Lung (tissue), 12 donors: ENCODE data around the gene SBF2. TPM values are rescaled to one million over a fixed set of nuclear protein-coding genes. Genes with fewer than 3 reads are reported as not detected.

ENCODE experiments used
- ATAC-seq: fragments of 200-7000 bp; cut with Tn5 transposase; one replicate; pipeline ENCODE4 v1.9.1; 2020; ENCODE audit warnings: moderate number of reproducible peaks; ENCODE audit not compliant: insufficient read depth, low FRiP score
- DNase-seq, 3 donors: peaks; one replicate each; pipeline ENCODE4 v3.0.0-alpha.2; 2013 to 2017
- H3K27ac ChIP-seq, 2 donors: one replicate each; pipeline ENCODE4 v1.5.1; 2013; ENCODE audit warnings: mild to moderate bottlenecking in 2 of 2, moderate library complexity in 2 of 2, control low read depth in 1 of 2, inconsistent platforms in 1 of 2, low read depth in 1 of 2, low read length in 1 of 2
- H3K27me3 ChIP-seq, 3 donors: one replicate each; pipeline ENCODE4 v1.5.1; 2013; ENCODE audit warnings: low read length in 2 of 3; ENCODE audit not compliant: control insufficient read depth in 3 of 3, insufficient read depth in 3 of 3
- H3K36me3 ChIP-seq, 4 donors: one replicate each; pipeline ENCODE4 v1.5.1; 2013; ENCODE audit warnings: low read length in 4 of 4, mild to moderate bottlenecking in 1 of 4, moderate library complexity in 1 of 4; ENCODE audit not compliant: control insufficient read depth in 4 of 4, insufficient read depth in 4 of 4
- H3K4me1 ChIP-seq, 5 donors: one replicate each; pipeline ENCODE4 v1.5.1; 2013; ENCODE audit warnings: low read length in 5 of 5, mild to moderate bottlenecking in 2 of 5, moderate library complexity in 1 of 5; ENCODE audit not compliant: control insufficient read depth in 5 of 5, insufficient read depth in 5 of 5
- H3K4me3 ChIP-seq: one replicate; pipeline ENCODE4 v1.5.1; 2013; ENCODE audit warnings: mild to moderate bottlenecking, control low read depth, moderate library complexity
- H3K9ac ChIP-seq, 2 donors: one replicate each; pipeline ENCODE4 v1.5.1; 2013; ENCODE audit warnings: low read length in 2 of 2, control low read depth in 1 of 2; ENCODE audit not compliant: insufficient read depth in 1 of 2
- H3K9me3 ChIP-seq, 4 donors: one replicate each; pipeline ENCODE4 v1.5.1; 2013; ENCODE audit warnings: low read length in 3 of 4, mild to moderate bottlenecking in 1 of 4, moderate library complexity in 1 of 4; ENCODE audit not compliant: control insufficient read depth in 4 of 4, insufficient read depth in 3 of 4
- WGBS, 2 donors: extraction: QIAGEN DNeasy Blood & Tissue Kit; methylation state at CpG; one replicate each; pipeline ENCODE4 v1.1.7; 2013; 5-methylcytosine and 5-hydroxymethylcytosine counted together
- polyA plus RNA-seq, 2 donors: library from polyadenylated mRNA; stranded (reverse); fragments of 200-250 nt; gene quantifications; one replicate each; pipeline ENCODE4 v1.2.1, GENCODE V29; 2013
- total RNA-seq, 2 donors: library from RNA; depleted of rRNA in 1 of 2; stranded (reverse); fragments of >200 nt in 1 of 2; gene quantifications; one replicate each; pipeline ENCODE4 v1.2.1, GENCODE V29; 2014 to 2021
- TF ChIP-seq, protein P1 (sequence below): IDR thresholded peaks from 2 replicates; pipeline ENCODE4 v1.5.1; 2012; ENCODE audit warnings: mild to moderate bottlenecking; ENCODE audit errors: control extremely low read depth, extremely low read depth
- donor health status: control.
- donor health status: control.
- donor health status: Bipolar disorder and iron deficiency.
- donor health status: healthy.
- donor health status: DM: yes; HTN: yes; CAD: no.

SBF2 gene
- total and polyA plus RNA-seq, 4 donors, result 4.4 to 104 (median 24.9) TPM

DNA sequence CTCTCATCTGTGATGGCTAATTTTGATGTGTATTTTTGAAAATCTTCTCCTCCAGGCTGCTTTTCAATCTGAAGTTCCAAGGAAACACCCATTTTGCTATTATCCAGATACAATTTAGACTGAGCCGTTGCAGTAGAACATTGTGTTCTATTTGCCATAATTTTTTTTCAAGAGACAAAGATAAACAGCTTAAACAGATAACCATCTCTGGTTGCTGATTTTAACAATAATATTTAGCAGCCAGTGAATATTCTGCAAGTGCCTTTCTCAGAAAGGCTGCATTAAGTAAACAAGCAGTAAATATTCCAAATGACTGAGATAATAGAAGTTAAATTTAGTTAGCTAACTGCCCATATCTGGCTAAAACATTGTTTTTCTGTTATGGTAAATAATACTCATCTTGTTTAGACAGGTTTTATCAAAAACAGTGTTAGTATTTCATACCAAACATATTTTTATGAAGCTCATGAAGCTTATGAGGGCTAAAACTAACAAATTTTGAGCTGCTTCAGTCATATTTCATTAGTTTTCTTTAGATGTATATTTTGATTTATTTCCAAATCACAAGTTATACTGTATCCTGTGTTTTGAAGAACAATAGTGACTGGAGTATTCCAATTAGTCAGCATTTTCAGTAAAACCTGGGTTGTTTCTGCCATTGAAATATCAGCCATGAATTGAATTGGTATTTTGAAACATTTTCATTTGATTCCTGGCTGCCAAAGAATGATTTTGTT, 206.7 kb downstream of the SBF2 start:
- ATAC-seq, result no peak
- no peak overlapping the region for H3K9ac ChIP-seq
- WGBS, 2 donors, result 40 to 66% methylated on average over 1 of the region's 1 CpG

DNA sequence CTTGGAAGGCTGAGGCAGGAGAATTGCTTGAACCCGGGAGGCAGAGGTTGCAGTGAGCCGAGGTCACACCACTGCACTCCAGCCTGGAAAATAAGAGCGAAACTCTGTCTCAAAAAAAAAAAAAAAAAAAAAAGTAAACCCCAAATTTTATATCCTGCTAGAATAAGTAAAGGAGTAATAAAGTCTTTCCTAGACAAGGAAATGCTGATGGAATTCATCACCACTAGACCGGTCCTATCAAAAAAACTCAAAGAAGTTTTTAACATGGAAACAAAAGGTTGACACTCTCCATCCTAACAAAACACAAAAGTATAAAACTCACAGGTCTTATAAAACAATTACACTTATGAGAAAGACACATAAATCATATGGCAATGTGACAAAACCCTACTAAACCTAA, 213.9 kb downstream of the SBF2 start:
- no peaks in the 10 kb centered on the region for H3K27me3 ChIP-seq
- H3K9me3 ChIP-seq, result peaks cover 0 to 11% (median 3%) of the 10 kb centered on the region in 4 donors
- ATAC-seq (no peak), DNase-seq (peak in 2 of 3 donors; percentile 25 to 26)
- H3K9ac ChIP-seq, result no peak overlapping the region
- H3K36me3 ChIP-seq, result peaks cover 0 to 9% (median 0%) of the 10 kb centered on the region in 4 donors
- TF ChIP-seq, protein P1, sequence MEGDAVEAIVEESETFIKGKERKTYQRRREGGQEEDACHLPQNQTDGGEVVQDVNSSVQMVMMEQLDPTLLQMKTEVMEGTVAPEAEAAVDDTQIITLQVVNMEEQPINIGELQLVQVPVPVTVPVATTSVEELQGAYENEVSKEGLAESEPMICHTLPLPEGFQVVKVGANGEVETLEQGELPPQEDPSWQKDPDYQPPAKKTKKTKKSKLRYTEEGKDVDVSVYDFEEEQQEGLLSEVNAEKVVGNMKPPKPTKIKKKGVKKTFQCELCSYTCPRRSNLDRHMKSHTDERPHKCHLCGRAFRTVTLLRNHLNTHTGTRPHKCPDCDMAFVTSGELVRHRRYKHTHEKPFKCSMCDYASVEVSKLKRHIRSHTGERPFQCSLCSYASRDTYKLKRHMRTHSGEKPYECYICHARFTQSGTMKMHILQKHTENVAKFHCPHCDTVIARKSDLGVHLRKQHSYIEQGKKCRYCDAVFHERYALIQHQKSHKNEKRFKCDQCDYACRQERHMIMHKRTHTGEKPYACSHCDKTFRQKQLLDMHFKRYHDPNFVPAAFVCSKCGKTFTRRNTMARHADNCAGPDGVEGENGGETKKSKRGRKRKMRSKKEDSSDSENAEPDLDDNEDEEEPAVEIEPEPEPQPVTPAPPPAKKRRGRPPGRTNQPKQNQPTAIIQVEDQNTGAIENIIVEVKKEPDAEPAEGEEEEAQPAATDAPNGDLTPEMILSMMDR, result no peak
- no peak overlapping the region for H3K27ac ChIP-seq
- no peak overlapping the region for H3K4me3 ChIP-seq
- H3K4me1 ChIP-seq, result peaks cover 0 to 6% (median 0%) of the 10 kb centered on the region in 5 donors
- 96 to 98% methylated on average over 4 of the region's 4 CpGs for WGBS, 2 donors

More for the DNA sequence above, 206.7 kb downstream of the SBF2 start:
- H3K4me1 ChIP-seq, result peaks cover 0 to 24% (median 4%) of the 10 kb centered on the region in 5 donors
- no peak overlapping the region for H3K27ac ChIP-seq
- TF ChIP-seq, protein P1, result no peak
- DNase-seq, result peak in 2 of 3 donors; percentile 5 to 16
- H3K27me3 ChIP-seq, result no peaks in the 10 kb centered on the region
- H3K9me3 ChIP-seq, result no peaks in the 10 kb centered on the region
- H3K36me3 ChIP-seq, result no peaks in the 10 kb centered on the region
- H3K4me3 ChIP-seq, result no peak overlapping the region

DNA sequence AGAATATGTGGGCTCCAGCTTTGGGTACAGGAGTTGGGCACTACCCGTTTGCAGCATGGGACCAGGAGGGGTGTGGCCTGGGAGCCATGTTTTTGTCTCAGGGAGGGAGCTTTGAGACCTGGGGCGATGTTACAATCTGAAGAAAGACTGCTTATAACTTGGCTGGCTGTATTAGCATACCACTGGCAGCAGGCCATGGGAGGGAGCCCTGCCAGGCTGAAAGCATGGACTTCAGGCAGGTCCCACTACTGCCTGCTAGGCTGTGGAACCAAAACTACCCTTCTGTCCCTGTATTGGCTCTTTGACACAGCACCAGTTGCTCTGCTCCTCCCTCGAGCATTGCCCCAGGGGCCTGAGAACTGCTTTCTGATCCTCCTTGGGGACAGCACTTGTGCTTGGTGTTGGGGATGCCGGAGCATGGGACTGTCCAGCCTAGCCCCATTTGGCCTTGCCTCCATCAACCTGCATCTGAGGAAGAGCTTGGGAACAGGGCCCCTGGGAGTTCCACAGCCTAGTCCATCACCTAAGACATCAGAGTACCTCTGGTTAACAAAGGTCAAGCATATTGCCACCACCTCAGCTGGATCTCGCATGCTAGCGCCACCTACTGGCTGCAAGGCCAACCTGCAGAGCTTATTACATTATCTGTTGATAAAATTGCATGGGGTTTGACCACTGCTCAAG, 217.4 kb downstream of the SBF2 start:
- ATAC-seq, result peak; percentile 19
- TF ChIP-seq, protein P1, result no peak
- Histone ChIP-seq H3K4me1 (peaks cover 0 to 6% (median 0%) of the 10 kb centered on the region in 5 donors), H3K27ac (no peak overlapping the region), H3K9ac (no peak overlapping the region), H3K4me3 (no peak overlapping the region), H3K36me3 (peaks cover 0 to 9% (median 0%) of the 10 kb centered on the region in 4 donors), H3K9me3 (peaks cover 0 to 11% (median 3%) of the 10 kb centered on the region in 4 donors), H3K27me3 (no peaks in the 10 kb centered on the region)
- DNase-seq, result peak; percentile 39 to 79 (median 73)
- 52 to 70% methylated on average over 6 of the region's 6 CpGs for WGBS, 2 donors
